Natural killer cell (primary cell): ENCODE results near the gene TOMM22. TPM values are rescaled to one million over a fixed set of nuclear protein-coding genes. Genes with fewer than 3 reads are reported as not detected.

Experiments used
- ATAC-seq, 3 donors: fragments of 150-1000 bp in 2 of 3; fragments of 200-7000 bp in 1 of 3; cut with Tn5 transposase; 1 replicate in 1 of 3; 2 replicates in 2 of 3; pipeline ENCODE4 v1.10.0; 2021; ENCODE audit warnings: mild to moderate bottlenecking in 2 of 3, moderate library complexity in 2 of 3
- DNase-seq, 2 donors: peaks; one replicate each; pipeline versions ENCODE4 v3.0.0 to v3.0.0-alpha.2; 2013 to 2021; ENCODE audit warnings: mixed read lengths in 1 of 2
- H3K27ac ChIP-seq: one replicate; pipeline ENCODE4 v1.5.1; 2013; ENCODE audit warnings: mild to moderate bottlenecking, low read length
- H3K27me3 ChIP-seq: one replicate; pipeline ENCODE4 v1.6.1; 2013; ENCODE audit warnings: low read length; ENCODE audit not compliant: control insufficient read depth, insufficient read depth
- H3K36me3 ChIP-seq: one replicate; pipeline ENCODE4 v1.6.1; 2013; ENCODE audit warnings: low read length; ENCODE audit not compliant: control insufficient read depth, insufficient read depth
- H3K4me1 ChIP-seq: one replicate; pipeline ENCODE4 v1.6.1; 2013; ENCODE audit warnings: low read length; ENCODE audit not compliant: control insufficient read depth, insufficient read depth
- H3K4me3 ChIP-seq: one replicate; pipeline ENCODE4 v1.5.1; 2013; ENCODE audit warnings: low read length
- H3K9me3 ChIP-seq: one replicate; pipeline ENCODE4 v1.6.1; 2013; ENCODE audit warnings: low read length; ENCODE audit not compliant: control insufficient read depth, insufficient read depth
- H3K27ac Mint-ChIP-seq, 2 donors: one replicate each; pipeline ENCODE4 v1.8.0; 2022; ENCODE audit warnings: mild to moderate bottlenecking in 2 of 2, mixed read lengths in 2 of 2, moderate library complexity in 1 of 2
- H3K27me3 Mint-ChIP-seq, 2 donors: one replicate each; pipeline ENCODE4 v1.8.0; 2022; ENCODE audit warnings: low read depth in 2 of 2, mixed read lengths in 2 of 2
- H3K36me3 Mint-ChIP-seq: one replicate; pipeline ENCODE4 v1.8.0; 2022; ENCODE audit warnings: mixed read lengths
- H3K4me1 Mint-ChIP-seq, 2 donors: one replicate each; pipeline ENCODE4 v1.8.0; 2022; ENCODE audit warnings: mixed read lengths in 2 of 2
- H3K4me3 Mint-ChIP-seq: one replicate; pipeline ENCODE4 v1.8.0; 2022; ENCODE audit warnings: mild to moderate bottlenecking, moderate library complexity, mixed read lengths
- H3K9me3 Mint-ChIP-seq, 2 donors: one replicate each; pipeline ENCODE4 v1.8.0; 2022; ENCODE audit warnings: mixed read lengths in 2 of 2
- CTCF ChIP-seq: fragments of 200-600 bp; IDR thresholded peaks from one replicate; pipeline ENCODE4 v1.8.0; 2022; ENCODE audit warnings: antibody characterized with exemption
- WGBS: methylation state at CpG from one replicate; pipeline ENCODE4 v1.1.7; 2013; ENCODE audit warnings: missing lambda C conversion rate; ENCODE audit not compliant: insufficient coverage; 5-methylcytosine and 5-hydroxymethylcytosine counted together
- intact Hi-C: fragments of 100-400 bp; cut with micrococcal nuclease; formaldehyde crosslinking; loops from one replicate; pipeline ENCODE4 v1.14.2; 2022
- total RNA-seq, 4 donors: library from RNA; stranded (reverse); fragments of 120-200 nt in 1 of 4; gene quantifications; one replicate each; pipeline versions ENCODE4 v1.2.3 to v1.2.4, GENCODE V29; 2013 to 2022

The TOMM22 gene
- total RNA-seq, 3 donors from 2014 or later (not counting 1 experiment from before 2014, with no cell fraction given), result 45.9 to 50.6 (median 47.5) TPM

- no peak overlapping the region for H3K4me3 ChIP-seq
- no peaks in the 10 kb centered on the region for H3K9me3 Mint-ChIP-seq
- intact Hi-C loops, result no loop called here
- H3K27me3 Mint-ChIP-seq, result no peaks in the 10 kb centered on the region
- no peak overlapping the region for H3K27ac ChIP-seq
- no peaks in the 10 kb centered on the region for H3K36me3 Mint-ChIP-seq
- DNase-seq (no peak), ATAC-seq (no peak)
- H3K4me1 ChIP-seq, result no peaks in the 10 kb centered on the region
- no CpG with 5 or more reads among the region's 1 CpG for WGBS
- no peaks in the 10 kb centered on the region for H3K27me3 ChIP-seq
- no peaks in the 10 kb centered on the region for H3K9me3 ChIP-seq
- peaks cover 34% of the 10 kb centered on the region for H3K36me3 ChIP-seq
- no peak overlapping the region for H3K27ac Mint-ChIP-seq
- no peak for TF ChIP-seq CTCF
- peaks cover 9 to 20% of the 10 kb centered on the region in 2 donors for H3K4me1 Mint-ChIP-seq
- H3K4me3 Mint-ChIP-seq, result no peak overlapping the region
These were observed 7.9 kb downstream of the TOMM22 start for GRCh38 chr22:38689651-38690050.

- intact Hi-C loops, result no loop called here
- DNase-seq (no peak), ATAC-seq (no peak)
- H3K36me3 Mint-ChIP-seq, result peaks cover 6% of the 10 kb centered on the region
- Histone ChIP-seq H3K4me1 (peaks cover 15% of the 10 kb centered on the region), H3K9me3 (no peaks in the 10 kb centered on the region), H3K27me3 (no peaks in the 10 kb centered on the region), H3K4me3 (no peak overlapping the region), H3K27ac (no peak overlapping the region), H3K36me3 (no peaks in the 10 kb centered on the region)
- 75% methylated on average over 2 of the region's 2 CpGs for WGBS
- peak overlapping the region in 1 of 2 donors; percentile 3 for H3K27ac Mint-ChIP-seq
- TF ChIP-seq CTCF, result no peak
- H3K27me3 Mint-ChIP-seq, result no peaks in the 10 kb centered on the region
- H3K9me3 Mint-ChIP-seq, result no peaks in the 10 kb centered on the region
- H3K4me1 Mint-ChIP-seq, result peaks cover 41 to 53% of the 10 kb centered on the region in 2 donors
- no peak overlapping the region for H3K4me3 Mint-ChIP-seq
These were observed 12.3 kb downstream of the TOMM22 start for GRCh38 chr22:38694049-38694448.

GRCh38 chr22:38694940-38695339, 13.2 kb downstream of the TOMM22 start:
- ATAC-seq (no peak), DNase-seq (no peak)
- TF ChIP-seq CTCF, result no peak
- H3K27me3 ChIP-seq, result no peaks in the 10 kb centered on the region
- no peaks in the 10 kb centered on the region for H3K9me3 ChIP-seq
- no peak overlapping the region for H3K27ac ChIP-seq
- H3K4me3 Mint-ChIP-seq, result no peak overlapping the region
- H3K36me3 ChIP-seq, result no peaks in the 10 kb centered on the region
- H3K4me1 ChIP-seq, result peaks cover 22% of the 10 kb centered on the region
- peaks cover 47 to 62% of the 10 kb centered on the region in 2 donors for H3K4me1 Mint-ChIP-seq
- no peak overlapping the region for H3K4me3 ChIP-seq
- H3K27me3 Mint-ChIP-seq, result no peaks in the 10 kb centered on the region
- no peak overlapping the region for H3K27ac Mint-ChIP-seq
- WGBS, result 93% methylated on average over 3 of the region's 3 CpGs
- intact Hi-C loops, result no loop called here
- H3K36me3 Mint-ChIP-seq, result peaks cover 6% of the 10 kb centered on the region
- no peaks in the 10 kb centered on the region for H3K9me3 Mint-ChIP-seq
